Activated CD4-positive, alpha-beta T cell treated with anti-CD3 and anti-CD28 coated beads, Interleukin-2, amount 50 U/mL, for 24 hours (primary cell): Measurements from ENCODE around the gene RSPH10B2.
"Not testable (repeated sequence)": the region's sequence is repeated elsewhere in the genome, so short reads cannot be mapped to it uniquely, and the experiment has no call there.

Experiments
- DNase-seq, 2 donors: peaks; one replicate each; pipeline ENCODE4 v3.0.0-alpha.2; 2020; ENCODE audit warnings: low read depth in 1 of 2, low spot score in 1 of 2

The RSPH10B2 gene

DNA sequence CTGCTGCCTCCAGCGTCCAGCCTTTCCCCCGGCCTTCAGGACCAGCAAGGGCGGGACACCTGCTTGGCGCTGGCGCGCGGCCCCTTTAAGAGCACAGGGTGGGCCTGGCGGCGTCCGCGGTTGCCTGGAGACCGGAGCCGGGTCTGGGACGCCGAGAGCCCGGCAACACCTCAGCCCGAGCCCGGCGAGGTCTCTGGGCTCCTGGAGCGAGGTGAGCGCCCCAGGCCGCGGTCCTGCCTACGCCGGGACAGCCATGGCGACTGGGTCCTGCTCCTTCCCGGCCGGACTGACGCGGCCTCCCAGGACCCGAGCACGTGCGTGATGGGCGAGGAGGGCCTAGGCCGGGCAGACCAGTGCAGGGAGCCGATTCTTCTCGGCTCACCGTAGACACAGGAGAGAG lies at the start of gene RSPH10B2:
RSPH10B2 (plus strand) TSS at position 140 of the 400 bp plus-strand sequence. CDS start 3,575 bp downstream, outside the sequence.
- DNase-seq, result not testable (repeated sequence)

DNA sequence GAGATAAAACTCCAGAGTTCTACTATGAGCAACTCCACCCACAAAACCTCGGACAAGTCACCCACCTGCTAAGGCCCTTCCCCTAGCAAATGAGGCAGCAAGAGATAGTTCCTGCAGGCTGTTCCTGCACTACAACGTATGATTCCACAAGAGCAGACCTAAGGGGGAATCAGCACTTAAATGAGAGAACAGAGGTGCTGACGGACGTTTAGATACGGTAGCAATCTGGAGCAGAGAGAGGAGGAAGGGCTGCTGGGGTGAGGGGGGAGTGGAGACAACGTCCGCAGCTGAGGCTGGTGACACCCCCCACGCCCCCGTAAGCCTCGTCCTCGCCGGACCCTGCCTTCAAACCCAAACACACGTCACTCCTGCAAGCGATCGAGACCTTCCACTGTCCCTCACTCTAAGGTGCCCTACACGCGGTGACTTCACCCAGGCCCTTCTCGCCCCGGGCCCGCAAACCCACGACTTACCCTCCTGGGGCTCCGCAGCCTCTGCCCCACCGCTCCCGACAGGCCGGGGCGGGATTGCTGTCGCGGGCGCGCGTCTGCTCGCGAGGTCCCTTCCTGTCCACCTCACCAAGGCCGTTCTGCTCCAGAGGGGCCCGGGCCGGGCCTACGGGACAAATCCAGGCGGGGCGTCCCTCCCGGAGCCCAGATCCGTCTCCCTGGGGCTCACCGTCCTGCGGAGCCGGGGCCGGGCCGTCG lies 47.8 kb upstream of the RSPH10B2 start:
- peak; percentile 4 to 14 for DNase-seq

DNA sequence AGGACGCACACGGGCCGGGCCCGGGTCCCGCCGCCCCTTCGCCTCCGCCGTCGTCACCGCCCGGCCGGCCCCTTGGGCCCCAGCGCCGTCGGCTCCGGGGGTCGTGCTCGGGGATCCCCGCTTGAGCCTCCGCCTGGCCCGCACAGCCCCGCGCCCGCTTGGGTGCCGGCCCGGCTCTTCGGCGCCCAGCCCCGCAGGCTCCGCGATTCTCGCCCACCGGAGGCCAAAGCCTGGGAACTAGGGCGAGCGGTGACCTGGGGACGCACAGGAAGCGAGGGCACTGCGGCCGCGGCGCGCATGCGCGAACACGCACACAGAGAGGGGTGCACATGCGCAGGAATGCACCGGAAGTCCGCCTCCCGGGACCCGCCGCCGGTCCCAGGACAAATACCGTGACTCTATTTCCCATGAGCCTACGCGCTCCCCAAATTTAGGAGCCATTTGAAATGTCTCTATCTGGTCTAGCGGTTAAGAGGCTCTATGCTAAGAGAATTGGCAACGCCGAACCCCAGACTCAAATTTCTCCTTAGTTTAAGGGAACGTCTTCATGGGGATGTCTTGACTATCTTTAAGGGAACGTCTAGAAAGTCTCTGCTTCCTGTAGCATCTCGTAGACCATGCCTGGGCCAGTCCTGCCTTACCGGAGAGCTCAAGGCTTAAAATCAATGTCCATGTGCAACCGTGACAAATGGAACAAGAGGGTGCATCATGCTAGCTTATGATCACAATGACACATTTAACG lies 47.1 kb upstream of the RSPH10B2 start, which contains the start of gene ZNF12:
ZNF12 (minus strand) TSS at position 282 of the 742 bp plus-strand sequence. CDS start 1,774 bp downstream, outside the sequence.
- peak; percentile 92 to 94 for DNase-seq

DNA sequence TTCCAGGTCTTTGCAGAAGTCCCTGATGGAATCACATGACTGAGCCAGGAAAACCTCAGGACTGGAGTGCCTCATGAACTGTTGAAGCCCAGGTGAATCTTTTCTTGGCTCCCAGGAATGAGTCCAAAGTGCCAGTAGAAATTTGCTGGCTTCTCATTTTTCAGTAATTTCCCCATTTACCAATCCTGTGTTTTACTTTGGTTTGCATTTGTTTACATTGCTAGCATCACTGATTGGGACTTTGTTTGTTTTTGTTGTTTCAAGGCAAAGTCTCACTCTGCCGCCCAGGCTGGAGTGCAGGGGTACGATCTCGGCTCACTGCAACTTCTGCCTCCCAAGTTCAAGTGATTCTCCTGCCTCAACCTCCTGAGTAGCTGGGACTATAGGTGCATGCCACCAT lies 45.6 kb upstream of the RSPH10B2 start:
- DNase-seq, result no peak

DNA sequence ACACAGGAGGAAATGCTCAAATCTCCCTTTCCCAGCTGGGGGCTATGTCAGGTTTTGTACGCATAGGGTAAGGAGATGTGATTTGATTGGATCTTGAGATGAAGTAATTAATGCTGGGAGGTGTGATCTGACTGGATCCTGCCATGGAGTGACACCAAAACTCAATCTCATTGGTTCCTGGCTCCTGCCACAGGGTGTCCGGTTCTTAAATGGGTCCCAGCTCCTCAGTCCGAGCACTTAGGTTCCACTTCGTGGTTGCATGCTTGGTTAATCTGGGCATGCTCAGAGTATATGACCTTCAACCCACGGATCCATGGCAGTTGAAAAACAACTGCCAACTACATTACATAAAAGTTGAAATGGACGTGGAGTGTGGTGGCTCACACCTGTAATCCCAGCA lies 44.1 kb upstream of the RSPH10B2 start:
- no peak for DNase-seq

DNA sequence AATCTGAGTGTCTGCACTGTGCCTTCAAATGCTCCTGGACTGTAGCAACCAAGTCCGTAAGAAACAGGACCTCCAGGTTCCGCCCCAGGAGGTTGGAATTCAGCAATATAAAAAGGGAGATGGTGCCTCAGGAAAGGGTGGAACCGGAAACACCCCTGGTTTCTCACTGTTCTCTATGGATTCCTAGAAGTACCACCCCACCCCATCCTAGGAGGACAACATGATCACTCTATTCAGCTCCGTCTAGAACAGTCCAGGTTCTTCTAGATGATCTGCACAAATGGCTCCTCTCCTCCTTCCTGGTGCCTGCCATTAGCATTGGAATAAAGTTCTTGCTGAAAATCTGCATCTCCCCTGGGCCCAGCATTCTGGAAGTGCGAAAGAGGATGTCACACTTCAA lies 39.5 kb upstream of the RSPH10B2 start:
- DNase-seq, result no peak

DNA sequence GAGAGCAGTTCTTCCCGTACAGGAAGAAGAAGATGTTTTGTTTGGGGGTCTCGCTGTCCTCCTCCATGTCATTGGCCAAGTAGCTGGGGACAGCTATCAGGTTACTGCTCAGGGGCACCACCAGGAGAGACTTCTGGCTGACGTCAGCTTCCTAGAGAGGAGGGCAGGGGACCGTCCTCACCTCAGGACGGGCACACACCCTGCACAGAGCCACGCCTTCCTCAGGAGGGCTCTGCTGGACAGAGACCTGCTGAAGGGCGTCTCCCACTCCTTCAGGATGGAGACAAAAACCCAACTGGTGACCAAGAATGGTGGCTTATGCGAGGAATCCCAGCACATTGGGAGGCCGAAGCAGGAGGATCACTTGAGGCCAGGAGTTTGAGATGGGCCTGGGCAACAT lies 38.0 kb upstream of the RSPH10B2 start:
- not testable (repeated sequence) for DNase-seq

DNA sequence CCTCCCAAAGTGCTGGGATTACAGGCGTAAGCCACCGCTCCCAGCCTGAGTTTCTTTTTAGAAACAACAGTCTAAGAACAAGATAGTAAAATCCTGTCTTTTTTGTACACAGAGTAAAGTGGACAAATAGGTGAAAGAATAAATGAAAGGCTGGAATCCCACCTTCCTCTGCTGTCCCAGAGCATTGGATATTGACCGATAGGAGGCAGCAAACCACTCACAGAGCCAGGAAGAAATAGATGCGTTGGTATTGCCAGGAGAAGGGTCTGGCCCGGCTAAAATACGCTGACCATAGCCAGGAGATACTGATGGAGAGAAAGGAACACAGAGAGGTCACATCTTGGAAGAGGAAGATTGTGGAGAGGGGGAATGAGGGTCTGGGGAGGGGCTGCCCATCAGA lies 35.8 kb upstream of the RSPH10B2 start:
- DNase-seq, result no peak

DNA sequence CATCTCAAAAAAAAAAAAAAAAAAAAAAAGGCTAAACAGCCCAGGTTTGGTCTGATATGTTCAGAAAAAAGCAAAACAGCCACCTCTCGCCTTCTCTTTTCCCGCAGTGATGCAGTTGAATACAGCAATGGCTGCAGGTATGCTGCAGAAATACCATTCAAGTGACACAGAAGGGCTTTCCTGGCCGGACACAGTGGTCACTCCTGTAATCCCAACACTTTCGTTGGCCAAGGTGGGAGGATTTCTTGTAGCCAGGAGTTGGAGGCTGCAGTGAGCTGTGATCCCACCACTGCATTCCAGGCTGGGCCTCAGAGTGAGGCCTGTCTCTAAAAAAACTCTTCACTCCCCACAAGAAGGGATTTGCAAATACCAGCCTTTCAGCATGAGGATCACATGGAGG lies 29.6 kb upstream of the RSPH10B2 start:
- not testable (repeated sequence) for DNase-seq

DNA sequence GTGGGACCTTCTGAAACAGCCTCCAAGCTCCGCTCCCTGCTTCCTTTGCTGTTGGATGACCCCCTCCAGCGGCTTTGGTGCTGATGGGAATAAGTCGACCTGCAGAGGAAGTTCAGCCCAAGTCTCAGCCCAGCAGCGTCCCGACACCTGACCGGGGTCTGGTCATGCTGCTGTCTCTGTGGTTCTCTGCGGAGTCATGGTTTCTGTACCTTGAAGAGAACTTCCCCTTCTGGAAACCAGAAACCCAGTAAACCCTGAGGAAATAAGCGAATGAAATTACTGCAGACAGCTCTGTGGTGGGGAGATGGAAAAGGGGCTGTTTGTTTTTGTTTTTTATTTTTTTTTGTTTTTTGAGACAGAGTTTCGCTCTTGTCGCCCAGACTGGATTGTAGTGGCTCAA lies 28.9 kb upstream of the RSPH10B2 start:
- no peak for DNase-seq

DNA sequence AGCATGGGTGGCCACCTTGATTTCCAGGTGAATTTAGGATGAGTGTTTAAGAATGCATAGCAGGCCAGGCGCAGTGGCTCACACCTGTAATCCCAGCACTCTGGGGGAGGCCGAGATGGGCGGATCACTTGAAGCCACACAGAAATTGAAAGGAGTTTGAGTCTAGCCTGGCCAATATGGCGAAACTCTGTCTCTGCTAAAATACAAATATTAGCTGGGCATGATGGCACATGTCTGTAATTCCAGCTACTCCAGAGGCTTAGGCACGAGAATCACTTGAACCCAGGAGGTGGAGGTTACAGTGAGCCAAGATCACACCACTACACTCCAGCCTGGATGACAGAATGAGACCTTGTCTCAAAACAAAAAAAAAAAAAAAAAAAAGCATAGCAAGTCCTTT lies 27.6 kb upstream of the RSPH10B2 start:
- DNase-seq, result not testable (repeated sequence)

DNA sequence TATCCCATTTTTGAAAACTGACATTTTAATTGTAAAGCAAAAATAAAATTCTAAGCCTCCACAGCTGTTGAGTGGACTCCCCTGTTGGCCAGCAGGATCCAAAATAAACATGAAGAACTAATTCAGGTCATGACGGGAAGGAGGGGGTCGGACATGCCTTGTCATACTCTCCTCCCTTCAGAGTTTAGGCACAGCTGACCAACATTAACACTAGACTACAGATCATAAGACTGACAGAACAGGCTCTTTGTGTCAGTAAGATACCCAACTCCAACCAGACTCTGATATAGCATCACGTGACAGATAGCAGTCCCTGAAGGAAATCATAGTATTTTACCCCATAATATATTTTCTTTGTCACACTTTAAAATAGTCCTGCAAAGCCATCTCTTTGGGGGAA lies 26.2 kb upstream of the RSPH10B2 start:
- no peak for DNase-seq

DNA sequence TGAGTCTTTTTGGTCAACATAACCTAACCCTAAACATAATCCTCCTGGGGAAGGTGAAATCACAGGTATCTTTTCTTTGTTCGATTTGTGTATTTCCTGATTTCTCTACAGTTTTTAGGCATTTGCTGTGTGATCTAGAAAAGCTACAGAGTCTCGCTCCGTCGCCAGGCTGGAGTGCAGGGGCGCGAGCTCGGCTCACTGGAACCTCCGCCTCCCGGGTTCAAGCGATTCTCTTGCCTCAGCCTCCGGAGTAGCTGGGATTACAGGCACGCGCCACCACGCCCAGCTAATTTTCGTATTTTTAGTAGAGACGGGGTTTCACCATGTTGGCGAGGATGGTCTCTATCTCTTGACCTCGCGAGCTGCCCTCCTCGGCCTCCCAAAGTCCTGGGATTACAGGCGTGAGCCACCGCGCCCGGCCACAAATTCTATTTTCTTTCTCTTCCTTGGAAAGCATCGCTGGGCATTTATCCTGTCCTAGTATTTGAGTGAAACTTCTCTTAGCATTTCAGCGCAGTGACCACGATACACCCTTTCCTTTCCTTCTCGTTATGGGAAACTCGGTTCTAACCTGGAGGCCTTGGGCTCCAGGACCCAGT lies 24.9 kb upstream of the RSPH10B2 start:
- not testable (repeated sequence) for DNase-seq

DNA sequence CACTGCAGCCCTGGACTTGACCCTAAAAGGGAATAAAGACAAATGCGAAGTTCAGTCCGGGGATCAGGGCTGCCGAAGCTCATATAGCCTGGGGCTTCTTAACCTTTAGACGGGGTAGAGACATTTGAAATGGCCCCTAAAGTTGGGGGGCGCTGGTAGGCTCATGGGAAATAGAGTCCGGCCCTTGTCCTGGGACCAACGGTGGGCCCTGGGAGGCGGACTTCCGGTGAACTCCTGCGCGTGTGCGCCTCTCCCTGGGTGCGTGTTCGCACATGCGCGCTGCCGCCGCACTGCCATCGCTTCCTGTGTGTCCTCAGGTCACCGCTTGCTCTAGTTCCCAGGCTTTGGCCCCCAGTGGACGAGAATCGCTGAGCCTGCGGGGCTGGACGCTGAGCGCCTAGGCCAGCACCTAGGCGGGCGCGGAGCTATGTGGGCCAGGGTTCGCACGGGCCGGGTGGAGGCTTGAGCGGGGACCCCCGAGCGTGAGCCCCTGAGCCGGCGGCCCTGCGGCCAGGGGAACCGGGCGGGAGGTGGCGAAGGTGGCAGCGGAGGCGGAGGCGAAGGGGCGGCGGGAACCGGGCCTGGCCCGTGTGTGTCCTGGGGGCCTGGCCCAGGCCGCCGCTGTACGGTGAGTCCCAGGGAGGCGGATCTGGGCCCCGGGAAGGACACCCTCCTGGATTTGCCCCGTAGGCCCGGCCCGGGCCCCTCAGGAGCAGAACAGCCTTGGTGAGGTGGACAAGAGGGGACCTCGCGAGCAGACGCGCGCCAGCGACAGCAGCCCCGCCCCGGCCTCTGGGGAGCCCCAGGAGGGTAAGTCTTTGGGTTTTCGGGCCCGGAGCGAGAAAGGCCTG lies 24.2 kb upstream of the RSPH10B2 start:
- DNase-seq, result peak; percentile 69 to 71

DNA sequence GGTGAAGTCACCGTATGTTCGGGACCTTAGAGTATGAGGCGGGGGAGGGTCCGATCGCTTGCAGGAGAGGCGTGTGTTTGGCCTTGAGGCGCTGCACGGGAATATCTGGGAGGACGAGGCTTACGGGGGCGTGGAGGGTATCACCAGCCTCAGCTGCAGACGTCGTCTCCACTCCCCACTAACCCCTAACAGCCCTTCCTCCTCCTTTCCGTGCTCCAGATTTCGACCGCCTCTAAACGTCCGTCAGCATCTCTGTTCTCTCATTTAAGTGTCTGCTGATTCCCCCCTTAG lies 23.6 kb upstream of the RSPH10B2 start:
- DNase-seq, result no peak

DNA sequence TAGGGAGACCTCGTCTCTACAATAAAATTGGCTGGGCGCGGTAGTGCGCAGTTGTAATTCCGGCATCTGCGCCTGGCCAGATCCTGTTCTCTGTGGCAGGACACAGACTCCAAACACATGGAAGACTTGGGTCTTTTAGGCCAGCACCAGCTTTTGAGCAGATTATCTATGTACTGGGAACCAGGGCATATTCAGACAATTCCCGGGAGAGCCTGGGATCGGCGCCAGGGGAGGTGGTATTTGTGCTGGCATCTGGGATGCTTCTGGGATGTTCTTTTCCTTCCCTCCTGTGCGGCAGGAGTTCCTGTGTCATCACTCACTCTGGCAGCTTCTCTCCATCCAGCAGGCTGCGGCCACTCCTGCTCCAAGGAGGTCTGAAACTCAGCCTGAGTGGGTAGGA lies 15.5 kb upstream of the RSPH10B2 start:
- not testable (repeated sequence) for DNase-seq

DNA sequence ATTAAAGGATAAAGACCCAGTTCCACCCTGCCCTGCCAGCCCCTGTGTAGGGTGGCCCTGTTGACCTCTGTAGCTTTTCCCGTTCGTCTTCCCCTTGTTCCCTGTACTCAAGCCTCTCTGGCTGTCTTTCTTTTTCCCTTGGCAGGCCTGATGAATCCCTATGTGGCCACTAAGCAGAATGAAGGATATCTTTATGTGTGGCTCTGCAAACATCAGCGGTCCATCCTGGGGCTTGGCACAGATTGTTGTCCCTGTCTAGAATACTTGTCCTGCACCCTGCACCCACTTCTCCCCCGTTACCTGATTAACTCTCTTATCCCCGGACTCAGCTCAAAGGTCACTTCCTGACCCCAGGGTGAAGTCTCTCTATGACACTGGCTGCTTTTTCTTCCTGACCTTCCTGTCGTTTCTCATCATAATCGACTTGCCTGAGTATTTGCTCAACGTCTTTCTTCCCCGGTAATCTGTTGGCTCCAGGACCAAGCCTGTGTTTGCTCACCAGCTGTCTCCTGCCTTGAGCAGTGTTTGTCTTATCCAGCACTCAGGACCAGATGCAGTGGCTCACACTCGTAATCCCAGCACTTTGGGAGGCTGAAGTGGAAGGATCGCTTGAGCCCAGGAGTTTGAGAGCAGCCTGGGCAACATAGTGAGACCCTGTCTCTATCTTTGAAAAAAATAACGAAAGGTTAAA lies 9.3 kb upstream of the RSPH10B2 start:
- not testable (repeated sequence) for DNase-seq

DNA sequence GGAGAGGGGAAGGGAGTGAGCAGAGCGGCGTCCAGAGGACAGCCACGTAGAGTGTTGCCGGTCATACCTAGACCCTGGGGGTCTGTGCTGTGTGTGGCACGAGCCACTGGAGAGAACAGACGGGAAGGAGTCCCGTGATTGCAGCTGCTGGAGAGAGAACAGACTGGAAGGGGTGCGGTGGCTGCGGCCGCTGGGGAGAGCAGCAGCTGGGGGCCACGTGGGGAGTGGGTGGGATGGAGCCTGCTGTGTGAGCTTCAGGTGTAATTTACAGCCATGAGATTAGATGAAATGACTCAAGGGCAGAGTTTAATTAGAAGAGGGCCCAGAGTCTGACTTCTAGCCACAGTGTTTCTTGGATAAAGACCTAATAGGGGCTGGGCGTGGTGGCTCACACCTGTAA lies 4.6 kb upstream of the RSPH10B2 start:
- DNase-seq, result not testable (repeated sequence)

DNA sequence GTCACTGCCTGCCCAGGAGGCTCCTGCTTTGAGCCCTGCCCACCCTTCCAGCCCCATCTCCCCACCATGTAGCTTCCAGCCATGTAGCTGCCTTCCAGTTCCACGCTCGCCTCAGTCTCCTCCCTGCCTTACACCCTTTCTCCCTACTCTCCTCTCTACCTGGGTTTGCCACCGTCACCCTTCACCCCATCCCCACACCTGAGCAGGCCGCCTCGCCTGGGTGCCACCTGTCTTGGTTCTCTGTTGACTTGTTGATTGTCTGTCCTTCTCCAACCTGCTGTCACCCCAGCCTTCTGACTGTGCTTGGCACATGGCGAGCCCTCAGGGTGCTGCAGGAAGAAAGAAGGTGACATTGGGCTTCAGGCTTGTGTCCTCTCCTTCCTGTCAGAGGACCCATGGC lies 3.7 kb upstream of the RSPH10B2 start:
- not testable (repeated sequence) for DNase-seq

DNA sequence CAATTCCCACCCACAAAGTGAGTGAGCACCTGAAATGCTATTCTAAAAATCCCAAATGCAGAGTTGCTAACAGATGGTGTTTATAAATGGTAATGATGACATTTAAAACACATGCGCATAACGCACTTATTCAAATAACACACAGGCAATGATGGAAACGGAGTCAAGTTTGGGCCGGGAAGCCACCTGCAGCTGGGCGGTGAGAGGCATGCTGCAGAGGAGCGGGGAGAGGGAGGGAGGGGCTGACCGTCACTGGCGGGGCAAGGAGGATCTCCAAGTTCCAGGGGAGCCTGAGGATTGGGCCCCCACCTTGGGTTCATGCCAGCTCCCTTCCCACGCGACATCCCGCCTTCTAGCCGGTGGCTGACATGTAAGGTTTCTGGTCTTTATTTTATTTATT lies 7.3 kb downstream of the RSPH10B2 start:
- not testable (repeated sequence) for DNase-seq

DNA sequence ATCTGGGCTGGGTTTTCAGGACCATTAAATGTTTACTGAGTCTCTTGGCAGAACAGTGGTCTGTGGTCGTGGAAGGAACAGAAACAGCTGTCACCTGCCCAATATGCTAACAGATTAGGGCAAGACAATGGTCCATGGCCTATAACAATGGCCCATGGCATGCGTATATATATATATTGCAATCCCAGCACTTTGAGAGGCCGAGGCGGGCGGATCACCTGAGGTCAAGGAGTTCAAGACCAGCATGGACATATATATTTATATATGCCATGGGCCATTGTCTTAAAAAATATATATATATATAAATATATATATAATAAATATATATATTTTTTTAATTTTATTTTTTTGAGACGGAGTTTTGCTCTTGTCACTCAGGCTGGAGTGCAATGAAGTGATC lies 27.7 kb downstream of the RSPH10B2 start:
- not testable (repeated sequence) for DNase-seq
